K562 (cell line): Measurements from ENCODE around the gene OXSR1.

Source experiments
- CHD2 ChIP-seq: IDR thresholded peaks from 2 replicates; pipeline ENCODE4 v1.6.1; 2011; ENCODE audit warnings: low read depth, low read length
- CTCF ChIP-seq, 3 experiments: IDR thresholded peaks in 2 of 3; conservative IDR thresholded peaks in 1 of 3; 2 replicates each; pipeline ENCODE4 v1.5.1; 2011 to 2012; ENCODE audit warnings: low read length in 3 of 3, mild to moderate bottlenecking in 3 of 3, control low read depth in 2 of 3, improper control_type of control experiment in 1 of 3, inconsistent platforms in 1 of 3, low read depth in 1 of 3, mixed read lengths in 1 of 3, moderate library complexity in 1 of 3; ENCODE audit not compliant: insufficient read depth in 2 of 3
- DIDO1 ChIP-seq: fragments of 450-650 bp; IDR thresholded peaks from 2 replicates; pipeline ENCODE4 v1.6.1; 2016; ENCODE audit warnings: low read depth, missing biosample characterization, missing genetic modification characterization
- E2F6 ChIP-seq, 2 experiments: IDR thresholded peaks; 2 replicates each; pipeline ENCODE4 v1.6.1; 2011; ENCODE audit warnings: borderline replicate concordance in 1 of 2, control low read depth in 1 of 2, low read depth in 1 of 2, low read length in 1 of 2, mild to moderate bottlenecking in 1 of 2, mixed read lengths in 1 of 2, moderate library complexity in 1 of 2; ENCODE audit not compliant: insufficient read depth in 1 of 2, insufficient read length in 1 of 2, poor library complexity in 1 of 2, severe bottlenecking in 1 of 2; ENCODE audit errors: extremely low read depth in 1 of 2
- FOXK1 ChIP-seq: sonication (generic); formaldehyde crosslinking; IDR thresholded peaks from 2 replicates; pipeline ENCODE4 v1.8.0; 2022; ENCODE audit warnings: missing genetic modification reagents, mild to moderate bottlenecking, borderline replicate concordance
- FOXK2 ChIP-seq, 2 experiments: fragments of 450-650 bp; IDR thresholded peaks in 1 of 2; conservative IDR thresholded peaks in 1 of 2; 2 replicates each; pipeline ENCODE4 v1.6.1; 2016; ENCODE audit warnings: low read depth in 2 of 2, mild to moderate bottlenecking in 1 of 2
- MED1 ChIP-seq: sonication (generic); formaldehyde crosslinking; IDR thresholded peaks from 2 replicates; pipeline ENCODE4 v1.8.1; 2023; ENCODE audit warnings: missing genetic modification reagents, borderline replicate concordance
- MXI1 ChIP-seq: IDR thresholded peaks from 2 replicates; pipeline ENCODE4 v1.6.1; 2011; ENCODE audit warnings: low read depth, mild to moderate bottlenecking, improper control_type of control experiment, low read length
- NFRKB ChIP-seq: fragments of 450-650 bp; IDR thresholded peaks from 2 replicates; pipeline ENCODE4 v1.6.1; 2016; ENCODE audit warnings: low read depth
- RBM22 ChIP-seq: fragments of 200-400 bp; formaldehyde crosslinking; IDR thresholded peaks from 2 replicates; pipeline ENCODE4 v1.6.1; 2018; ENCODE audit warnings: low read length, low read depth; ENCODE audit not compliant: poor library complexity, severe bottlenecking
- SLC30A9 ChIP-seq: fragments of 250-450 bp; sonication (Bioruptor Pico); IDR thresholded peaks from 2 replicates; pipeline ENCODE4 v1.8.0; 2022; ENCODE audit warnings: mild to moderate bottlenecking, moderate library complexity
- ZBTB1 ChIP-seq: sonication (generic); formaldehyde crosslinking; IDR thresholded peaks from 2 replicates; pipeline ENCODE4 v1.8.1; 2023; ENCODE audit warnings: missing genetic modification reagents, low read depth, mild to moderate bottlenecking, borderline replicate concordance
- ZBTB26 ChIP-seq: fragments of 450-650 bp; formaldehyde crosslinking; IDR thresholded peaks from 2 replicates; pipeline ENCODE4 v1.4.0; 2022; ENCODE audit warnings: missing genetic modification characterization
- ZNF766 ChIP-seq: fragments of 200-800 bp; sonication (Bioruptor generic); conservative IDR thresholded peaks from 2 replicates; pipeline ENCODE4 v1.6.1; 2016; ENCODE audit warnings: missing genetic modification characterization, missing compliant biosample characterization

GRCh38 chr3:38143511-38143910 lies 21.8 kb upstream of the OXSR1 start:
- no peak for TF ChIP-seq MXI1
- TF ChIP-seq DIDO1 (tag) = no peak
- no peak for TF ChIP-seq SLC30A9 (CRISPR knock-in tag)
- no peak for TF ChIP-seq FOXK1 (CRISPR knock-in tag)
- no peak for TF ChIP-seq E2F6 (IDR thresholded peaks at IDR 0.05; ENCODE audit: borderline replicate concordance in 1 of 2, extremely low read depth in 1 of 2, insufficient read depth in 1 of 2, insufficient read length in 1 of 2, low read depth in 1 of 2, low read length in 1 of 2, poor library complexity in 1 of 2, severe bottlenecking in 1 of 2)
- no peak for TF ChIP-seq NFRKB
- no peak for TF ChIP-seq ZBTB26 (CRISPR knock-in tag)
- TF ChIP-seq CTCF (IDR thresholded peaks at IDR 0.05 in 2 of 3, conservative IDR thresholded peaks at IDR 0.05 in 1 of 3; ENCODE audit: insufficient read depth in 2 of 3, low read depth in 1 of 3, low read length in 3 of 3) = no peak
- no peak for TF ChIP-seq ZNF766 (CRISPR knock-in tag)
- TF ChIP-seq MED1 (CRISPR knock-in tag) = no peak
- TF ChIP-seq RBM22 = no peak
- TF ChIP-seq CHD2 = no peak
- no peak for TF ChIP-seq FOXK2 (conservative IDR thresholded peaks at IDR 0.05 in 1 of 2, IDR thresholded peaks at IDR 0.05 in 1 of 2; ENCODE audit: low read depth in 2 of 2)
- no peak for TF ChIP-seq ZBTB1 (CRISPR knock-in tag)
